WI38 (cell line): Measurements from ENCODE around the gene UBE2D3.

Source experiments
- H3K4me3 ChIP-seq: 2 replicates; pipeline ENCODE4 v1.5.1; 2011; ENCODE audit warnings: low read depth, mild to moderate bottlenecking, control low read depth, low read length
- CTCF ChIP-seq: IDR thresholded peaks from 2 replicates; pipeline ENCODE4 v1.5.1; 2012; ENCODE audit warnings: low read depth, mild to moderate bottlenecking, control low read depth, low read length

Gene UBE2D3

DNA sequence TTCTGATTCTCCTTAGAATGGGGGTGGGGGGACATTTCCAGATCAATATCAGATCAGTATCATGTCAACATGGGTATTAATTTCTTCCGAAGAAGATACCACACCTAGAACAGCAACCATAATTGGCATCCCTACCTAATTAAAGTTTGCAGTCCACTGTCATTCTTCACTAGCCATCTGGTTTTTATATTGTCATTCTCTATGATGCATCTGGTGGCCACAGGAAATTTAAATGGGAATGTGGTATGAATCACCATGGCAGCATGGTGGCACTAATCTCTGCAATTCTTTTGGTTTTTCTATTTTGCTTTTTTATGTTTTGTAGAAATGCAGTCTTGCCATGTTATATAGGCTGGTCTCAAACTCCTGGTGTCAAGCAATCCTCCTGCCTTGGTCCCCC, 16.6 kb upstream of the UBE2D3 start:
- TF ChIP-seq CTCF = no peak
- H3K4me3 ChIP-seq = no peak overlapping the region

DNA sequence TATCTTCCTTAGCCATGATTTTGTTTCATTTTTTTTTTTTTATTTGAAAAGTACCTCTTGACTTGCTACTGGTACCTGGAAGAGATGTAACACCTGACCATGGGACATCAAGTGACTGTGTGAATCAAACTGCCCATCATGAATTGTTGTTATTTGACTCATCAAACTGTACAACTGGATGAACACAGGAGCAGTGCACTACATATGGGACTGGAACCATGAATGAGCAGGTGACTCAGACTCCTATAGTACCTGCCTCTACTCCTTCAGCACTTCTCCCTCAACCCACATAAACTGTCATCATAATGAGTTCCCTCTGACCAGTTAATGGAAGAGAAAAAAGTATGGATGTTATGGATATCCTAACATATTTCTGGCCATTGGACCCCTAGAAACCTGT, 15.9 kb upstream of the UBE2D3 start:
- H3K4me3 ChIP-seq = no peak overlapping the region
- TF ChIP-seq CTCF = no peak

GRCh38 chr4:102842367-102842766, 15.0 kb upstream of the UBE2D3 start:
- no peak overlapping the region for H3K4me3 ChIP-seq
- no peak for TF ChIP-seq CTCF

DNA sequence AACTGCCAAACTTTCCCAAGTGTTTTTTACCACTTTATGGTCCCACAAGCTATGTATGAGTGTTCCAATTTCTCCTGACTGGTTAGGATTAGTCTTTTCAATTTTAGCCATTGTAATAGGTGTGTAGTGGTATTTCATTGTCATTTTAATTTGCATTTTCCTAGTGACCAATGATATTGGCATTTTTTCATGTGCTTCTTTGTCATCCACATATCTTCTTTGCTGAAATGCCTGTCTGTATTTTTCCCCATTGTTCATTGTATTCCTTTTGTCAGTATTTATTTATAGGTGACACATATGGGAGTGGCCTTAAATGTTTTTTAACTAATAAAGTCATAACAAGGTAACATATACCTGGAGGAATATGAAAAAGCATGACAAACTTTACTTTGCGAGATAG, 9.2 kb upstream of the UBE2D3 start:
- no peak overlapping the region for H3K4me3 ChIP-seq
- no peak for TF ChIP-seq CTCF

DNA sequence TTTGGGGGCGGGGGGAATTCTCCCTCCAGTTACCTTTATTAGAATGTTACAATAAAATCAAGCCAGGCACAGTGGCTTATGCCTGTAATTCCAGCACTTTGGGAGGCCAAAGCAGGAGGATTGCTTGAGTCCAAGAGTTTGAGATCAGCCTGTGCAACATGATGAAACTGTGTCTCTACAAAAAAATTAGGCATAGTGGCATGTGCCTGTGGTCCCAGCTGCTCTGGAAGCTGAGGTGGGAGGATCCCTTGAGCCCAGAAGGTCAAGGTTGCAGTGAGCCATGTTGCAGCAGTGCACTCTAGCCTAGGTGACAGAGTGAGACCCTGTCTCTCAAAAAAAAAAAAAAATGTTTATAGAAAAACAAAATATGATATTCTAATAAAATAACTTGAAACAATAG, 5.3 kb upstream of the UBE2D3 start:
- TF ChIP-seq CTCF = no peak
- no peak overlapping the region for H3K4me3 ChIP-seq

DNA sequence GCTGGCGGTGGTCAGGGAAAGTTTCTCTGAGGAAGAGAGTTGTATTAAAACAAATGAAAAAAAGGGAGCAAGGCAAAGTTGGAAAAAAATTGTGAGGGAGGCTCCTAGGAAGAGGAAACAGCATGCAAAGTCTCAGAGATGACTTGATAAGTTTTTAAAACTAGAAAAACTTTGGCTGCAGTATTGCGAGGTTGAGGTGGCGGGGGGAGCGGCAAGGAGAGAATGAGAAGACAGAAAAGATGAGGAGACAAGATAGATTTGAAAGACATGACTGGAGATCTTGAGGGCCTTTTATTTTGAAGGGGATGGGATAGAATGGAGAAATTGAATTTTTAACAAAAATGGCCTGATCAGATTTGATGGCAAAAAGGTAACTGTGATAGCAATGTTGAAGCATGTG, 4.8 kb upstream of the UBE2D3 start:
- no peak overlapping the region for H3K4me3 ChIP-seq
- TF ChIP-seq CTCF = no peak

DNA sequence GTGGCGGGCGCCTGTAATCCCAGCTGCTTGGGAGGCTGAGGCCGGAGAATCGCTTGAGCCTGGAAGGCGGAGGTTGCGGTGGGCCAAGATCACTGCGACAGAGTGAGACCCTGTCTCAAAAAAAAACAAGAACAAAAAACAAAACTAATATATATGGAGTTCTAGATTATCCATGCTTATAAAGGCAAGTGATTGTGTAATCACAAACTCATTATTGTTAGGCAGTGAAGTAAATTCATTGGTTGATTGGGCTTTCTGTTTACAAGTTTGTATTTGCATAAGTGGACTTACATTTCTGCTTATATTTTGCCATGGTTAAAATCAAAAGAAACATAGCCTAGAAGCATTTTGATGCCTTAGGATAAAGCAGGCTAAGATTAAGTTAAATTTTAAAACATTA, 2.5 kb upstream of the UBE2D3 start:
- no peak for TF ChIP-seq CTCF
- no peak overlapping the region for H3K4me3 ChIP-seq
